B cell (primary cell): Measurements from ENCODE around the gene OR2T8. TPM values are rescaled to one million over a fixed set of nuclear protein-coding genes. Genes with fewer than 3 reads are reported as not detected.

Source experiments
- ATAC-seq: fragments of 200-7000 bp; cut with Tn5 transposase; one replicate; pipeline ENCODE4 v1.10.0; 2021; ENCODE audit warnings: low read depth, mild to moderate bottlenecking, moderate number of reproducible peaks, moderate library complexity
- CTCF ChIA-PET: fragments of 350-600 bp; sonication (Branson Sonifier 250); formaldehyde crosslinking; loops from one replicate; lab custom pipeline; 2021; ENCODE audit warnings: antibody characterized with exemption, inconsistent platforms; lab: Charles Lee
- POLR2A ChIA-PET: fragments of 350-600 bp; sonication (Branson Sonifier 250); formaldehyde crosslinking; loops from one replicate; lab custom pipeline; 2021; ENCODE audit warnings: antibody characterized with exemption; lab: Charles Lee
- DNase-seq: peaks from one replicate; pipeline ENCODE4 v3.0.0; 2013
- H2AFZ ChIP-seq: 2 replicates; pipeline ENCODE4 v1.6.1; 2012; ENCODE audit warnings: mild to moderate bottlenecking, low read depth, low read length; ENCODE audit not compliant: insufficient read depth, poor library complexity, severe bottlenecking
- H3K27ac ChIP-seq, 2 donors: 1 replicate in 1 of 2; 2 replicates in 1 of 2; pipeline ENCODE4 v1.5.1; 2012 to 2013; ENCODE audit warnings: low read length in 2 of 2, mild to moderate bottlenecking in 2 of 2, moderate library complexity in 1 of 2
- H3K27me3 ChIP-seq, 4 experiments: fragments of 200-600 bp in 1 of 4; sonication (generic) in 1 of 4; replicated peaks in 1 of 4; 1 replicate in 2 of 4; 2 replicates in 2 of 4; pipeline versions ENCODE4 v1.6.1 to v1.7.0; 2013 to 2016; ENCODE audit warnings: low read length in 3 of 4, mild to moderate bottlenecking in 2 of 4, mixed read lengths in 1 of 4, moderate library complexity in 1 of 4; ENCODE audit not compliant: insufficient read depth in 4 of 4, control insufficient read depth in 3 of 4; ENCODE audit errors: control extremely low read depth in 1 of 4
- H3K36me3 ChIP-seq, 2 experiments: replicated peaks in 1 of 2; 1 replicate in 1 of 2; 2 replicates in 1 of 2; pipeline versions ENCODE4 v1.6.1 to v1.7.1; 2013; ENCODE audit warnings: low read length in 1 of 2; ENCODE audit not compliant: insufficient read depth in 2 of 2, control insufficient read depth in 1 of 2; ENCODE audit errors: control extremely low read depth in 1 of 2, extremely low read depth in 1 of 2
- H3K4me1 ChIP-seq, 2 donors: fragments of 200-600 bp in 1 of 2; sonication (generic) in 1 of 2; 1 replicate in 1 of 2; 2 replicates in 1 of 2; pipeline versions ENCODE4 v1.5.1 to v1.6.1; 2013 to 2017; ENCODE audit warnings: low read length in 2 of 2; ENCODE audit not compliant: control insufficient read depth in 2 of 2, insufficient read depth in 2 of 2
- H3K4me2 ChIP-seq: replicated peaks from 2 replicates; pipeline ENCODE3; 2012; ENCODE audit warnings: mild to moderate bottlenecking, low read depth, low read length; ENCODE audit not compliant: poor library complexity, severe bottlenecking
- H3K4me3 ChIP-seq, 5 experiments: fragments of 200-600 bp in 1 of 5; sonication (generic) in 1 of 5; 1 replicate in 3 of 5; 2 replicates in 2 of 5; pipeline versions ENCODE4 v1.5.1 to v1.7.0; 2011 to 2016; ENCODE audit warnings: low read length in 4 of 5, mild to moderate bottlenecking in 4 of 5, low read depth in 2 of 5, control low read depth in 1 of 5, moderate library complexity in 1 of 5; ENCODE audit not compliant: insufficient read depth in 1 of 5; ENCODE audit errors: control extremely low read depth in 1 of 5, extremely low read depth in 1 of 5
- H3K79me2 ChIP-seq: fragments of 200-600 bp; sonication (generic); one replicate; pipeline ENCODE4 v1.6.0; 2016; ENCODE audit warnings: low read length; ENCODE audit not compliant: control insufficient read depth, insufficient read depth
- H3K9ac ChIP-seq: fragments of 200-600 bp; sonication (generic); 2 replicates; pipeline ENCODE4 v1.6.1; 2017; ENCODE audit warnings: mild to moderate bottlenecking, low read length, moderate library complexity
- H3K9me3 ChIP-seq, 3 donors: one replicate each; pipeline versions ENCODE4 v1.6.1 to v1.7.1; 2013; ENCODE audit warnings: low read length in 2 of 3; ENCODE audit not compliant: control insufficient read depth in 2 of 3, insufficient read depth in 1 of 3; ENCODE audit errors: control extremely low read depth in 1 of 3
- H4K20me1 ChIP-seq: 2 replicates; pipeline ENCODE4 v1.6.0; 2012; ENCODE audit warnings: mild to moderate bottlenecking, low read length; ENCODE audit not compliant: insufficient read depth, control insufficient read depth, poor library complexity, severe bottlenecking
- H3K27ac Mint-ChIP-seq: one replicate; pipeline ENCODE4 v1.8.0; 2021; ENCODE audit warnings: mixed read lengths
- H3K27me3 Mint-ChIP-seq: one replicate; pipeline ENCODE4 v1.8.0; 2021; ENCODE audit warnings: mixed read lengths
- H3K4me1 Mint-ChIP-seq: one replicate; pipeline ENCODE4 v1.8.0; 2021; ENCODE audit warnings: mixed read lengths
- H3K4me3 Mint-ChIP-seq: one replicate; pipeline ENCODE4 v1.8.0; 2021; ENCODE audit warnings: mixed read lengths
- H3K9me3 Mint-ChIP-seq: one replicate; pipeline ENCODE4 v1.8.0; 2022; ENCODE audit warnings: mixed read lengths; ENCODE audit not compliant: insufficient read depth
- CTCF ChIP-seq: fragments of 200-600 bp; IDR thresholded peaks from one replicate; pipeline ENCODE4 v1.8.0; 2022; ENCODE audit warnings: antibody characterized with exemption, mild to moderate bottlenecking
- EZH2 ChIP-seq: IDR thresholded peaks from 2 replicates; pipeline ENCODE4 v1.6.1; 2012; ENCODE audit warnings: borderline replicate concordance, low read depth, mild to moderate bottlenecking, moderate library complexity, low read length; ENCODE audit not compliant: insufficient read depth, poor library complexity, severe bottlenecking
- WGBS: methylation state at CpG from one replicate; pipeline ENCODE4 v1.1.5; 2013; ENCODE audit warnings: missing lambda C conversion rate; ENCODE audit not compliant: insufficient coverage; 5-methylcytosine and 5-hydroxymethylcytosine counted together
- intact Hi-C: fragments of 100-400 bp; cut with micrococcal nuclease; formaldehyde crosslinking; loops from one replicate; pipeline ENCODE4 v1.10.0; 2022
- polyA plus RNA-seq: library from polyadenylated mRNA; depleted of rRNA; stranded (reverse); fragments of >200 nt; gene quantifications from 2 replicates; pipeline ENCODE4 v1.2.3, GENCODE V29; 2012
- total RNA-seq, 2 donors: library from RNA; stranded (reverse); fragments of 120-200 nt in 1 of 2; gene quantifications; 1 replicate in 1 of 2; 2 replicates in 1 of 2; pipeline versions ENCODE4 v1.2.3 to v1.2.4, GENCODE V29; 2013 to 2022

Gene OR2T8
- total and polyA plus RNA-seq, 2 donors (not counting 1 experiment from before 2014, with no cell fraction given): 0.67 TPM; not detected in 1

GRCh38 chr1:247953408-247953807, 33.4 kb downstream of the OR2T8 start:
- no CpG with 5 or more reads among the region's 1 CpG for WGBS
- no peak for ATAC-seq
- no peaks in the 10 kb centered on the region for H3K27me3 ChIP-seq

DNA sequence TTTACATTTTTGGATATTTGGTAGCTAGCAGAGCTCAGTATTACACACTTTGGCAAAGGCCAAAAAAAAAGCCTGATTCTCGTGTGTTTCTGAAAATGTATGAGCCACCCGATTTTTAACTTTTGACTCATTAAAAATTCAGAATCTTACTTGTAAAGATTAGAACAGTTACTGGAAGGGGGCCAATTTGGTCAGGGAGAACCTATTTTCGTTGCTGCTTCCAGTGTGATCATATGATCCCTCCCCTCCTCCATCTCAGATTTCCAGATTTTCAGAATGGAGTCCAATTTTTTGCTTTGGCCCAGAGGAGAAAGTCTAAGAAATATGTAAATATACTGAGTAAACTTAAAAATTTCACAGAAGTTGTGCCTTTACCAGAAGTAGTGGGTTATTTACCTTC, 41.7 kb downstream of the OR2T8 start:
- no peak overlapping the region for H3K9ac ChIP-seq
- intact Hi-C loops: no loop called here
- ChIA-PET POLR2A (no interaction called here), CTCF (no interaction called here)
- peaks cover 9 to 11% of the 10 kb centered on the region in 2 donors for H3K4me1 ChIP-seq
- no peak overlapping the region for H3K4me3 ChIP-seq
- TF ChIP-seq EZH2 (no peak), CTCF (no peak)
- Mint-ChIP-seq H3K27me3 (peaks cover 4% of the 10 kb centered on the region), H3K4me1 (peaks cover 15% of the 10 kb centered on the region), H3K27ac (no peak overlapping the region), H3K4me3 (no peak overlapping the region), H3K9me3 (peaks cover 4% of the 10 kb centered on the region)
- H4K20me1 ChIP-seq: no peaks in the 10 kb centered on the region
- no peaks in the 10 kb centered on the region for H3K9me3 ChIP-seq
- ATAC-seq (no peak), DNase-seq (no peak)
- H3K27me3 ChIP-seq: no peaks in the 10 kb centered on the region
- H3K4me2 ChIP-seq: no peak overlapping the region
- no peak overlapping the region for H2AFZ ChIP-seq
- no peak overlapping the region for H3K27ac ChIP-seq
- no peaks in the 10 kb centered on the region for H3K79me2 ChIP-seq
- WGBS: no CpG with 5 or more reads among the region's 3 CpGs
- no peaks in the 10 kb centered on the region for H3K36me3 ChIP-seq

More at GRCh38 chr1:247953408-247953807, 33.4 kb downstream of the OR2T8 start:
- Mint-ChIP-seq H3K9me3 (no peaks in the 10 kb centered on the region), H3K27me3 (no peaks in the 10 kb centered on the region), H3K27ac (no peak overlapping the region), H3K4me3 (no peak overlapping the region), H3K4me1 (no peaks in the 10 kb centered on the region)
- H3K79me2 ChIP-seq: no peaks in the 10 kb centered on the region
- no peak overlapping the region for H3K27ac ChIP-seq
- H2AFZ ChIP-seq: no peak overlapping the region
- no peak overlapping the region for H3K9ac ChIP-seq
- peaks cover 0 to 2% (median 0%) of the 10 kb centered on the region in 3 donors for H3K9me3 ChIP-seq
- H4K20me1 ChIP-seq: no peaks in the 10 kb centered on the region
- no peak overlapping the region for H3K4me3 ChIP-seq
- H3K4me2 ChIP-seq: no peak overlapping the region
- H3K36me3 ChIP-seq: no peaks in the 10 kb centered on the region
- ChIA-PET CTCF (no interaction called here), POLR2A (no interaction called here)
- no peak for DNase-seq
- no peaks in the 10 kb centered on the region for H3K4me1 ChIP-seq
- TF ChIP-seq EZH2: no peak
- TF ChIP-seq CTCF: no peak
- intact Hi-C loops: no loop called here
